VCaP (cell line): ENCODE data around the gene CD200R1L.

ENCODE experiments used
- H3K27ac ChIP-seq: fragments of 450-650 bp; 2 replicates; pipeline ENCODE4 v1.5.1; 2017
- TF ChIP-seq, protein P1 (sequence below): fragments of 450-650 bp; conservative IDR thresholded peaks from 2 replicates; pipeline ENCODE4 v1.5.1; 2017; ENCODE audit warnings: mild to moderate bottlenecking, moderate library complexity

The CD200R1L gene

DNA sequence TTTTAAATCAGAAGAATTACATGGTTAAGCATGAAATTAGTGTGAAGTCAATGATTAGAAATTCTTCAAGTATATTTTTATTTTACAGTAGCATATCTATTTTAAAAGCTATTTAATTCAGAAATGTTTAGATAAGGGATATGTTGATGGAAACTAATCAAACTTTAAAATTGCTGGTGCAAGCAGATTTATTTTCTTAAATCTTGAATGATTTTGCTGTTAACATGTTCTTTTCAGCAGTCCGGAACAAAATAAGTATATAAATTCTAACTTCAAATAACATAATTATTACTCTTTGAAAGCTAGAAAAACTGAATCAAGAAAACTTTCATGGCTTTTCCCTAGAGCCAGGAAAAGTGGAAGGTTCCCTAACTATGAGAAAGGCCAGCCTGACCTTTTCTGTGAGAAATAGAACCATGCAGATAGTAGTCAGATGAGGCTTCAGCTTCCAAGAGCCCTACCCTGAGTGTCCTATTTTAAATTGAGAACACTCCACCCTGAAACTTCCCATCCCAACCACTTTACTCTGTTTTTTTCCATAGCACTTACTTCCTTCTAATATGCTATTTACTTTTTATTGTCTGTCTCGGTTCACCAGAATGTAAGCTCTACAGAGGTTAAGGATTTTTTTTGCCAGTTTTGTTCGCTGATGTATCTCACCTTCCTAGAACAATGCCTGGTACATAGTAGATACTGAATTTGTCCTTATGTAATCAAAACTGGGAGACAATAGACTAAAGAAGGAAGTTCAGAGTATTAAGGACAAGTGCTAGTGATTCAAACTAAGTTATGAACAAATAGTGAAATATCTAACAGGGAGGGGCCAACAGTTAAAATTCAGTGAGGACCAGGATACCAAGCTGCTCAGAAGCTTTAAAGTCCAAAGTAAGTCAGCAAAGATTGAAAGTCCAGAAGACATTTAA, 66.8 kb downstream of the CD200R1L start:
- TF ChIP-seq, protein P1, sequence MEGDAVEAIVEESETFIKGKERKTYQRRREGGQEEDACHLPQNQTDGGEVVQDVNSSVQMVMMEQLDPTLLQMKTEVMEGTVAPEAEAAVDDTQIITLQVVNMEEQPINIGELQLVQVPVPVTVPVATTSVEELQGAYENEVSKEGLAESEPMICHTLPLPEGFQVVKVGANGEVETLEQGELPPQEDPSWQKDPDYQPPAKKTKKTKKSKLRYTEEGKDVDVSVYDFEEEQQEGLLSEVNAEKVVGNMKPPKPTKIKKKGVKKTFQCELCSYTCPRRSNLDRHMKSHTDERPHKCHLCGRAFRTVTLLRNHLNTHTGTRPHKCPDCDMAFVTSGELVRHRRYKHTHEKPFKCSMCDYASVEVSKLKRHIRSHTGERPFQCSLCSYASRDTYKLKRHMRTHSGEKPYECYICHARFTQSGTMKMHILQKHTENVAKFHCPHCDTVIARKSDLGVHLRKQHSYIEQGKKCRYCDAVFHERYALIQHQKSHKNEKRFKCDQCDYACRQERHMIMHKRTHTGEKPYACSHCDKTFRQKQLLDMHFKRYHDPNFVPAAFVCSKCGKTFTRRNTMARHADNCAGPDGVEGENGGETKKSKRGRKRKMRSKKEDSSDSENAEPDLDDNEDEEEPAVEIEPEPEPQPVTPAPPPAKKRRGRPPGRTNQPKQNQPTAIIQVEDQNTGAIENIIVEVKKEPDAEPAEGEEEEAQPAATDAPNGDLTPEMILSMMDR = no peak
- H3K27ac ChIP-seq = no peak overlapping the region

DNA sequence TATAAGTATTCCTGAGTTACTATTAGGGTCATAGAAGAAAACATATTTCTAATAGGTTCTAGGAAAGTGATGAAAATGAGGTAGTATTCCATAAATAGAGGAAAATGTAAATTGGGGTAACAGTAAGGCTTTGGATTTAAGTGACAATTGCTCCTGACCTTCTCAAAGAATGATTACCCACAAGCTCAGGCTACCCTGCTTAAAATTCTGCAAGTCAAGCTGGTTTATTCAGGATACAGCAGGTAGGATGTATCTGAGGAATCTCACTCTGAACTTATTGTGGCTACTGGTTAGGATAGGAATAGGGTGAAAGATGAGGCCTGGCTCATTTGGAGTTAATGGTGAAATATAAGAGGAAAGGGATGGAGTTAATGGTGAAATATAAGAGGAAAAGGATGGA, 67.7 kb downstream of the CD200R1L start:
- no peak overlapping the region for H3K27ac ChIP-seq
- TF ChIP-seq, protein P1 = no peak

DNA sequence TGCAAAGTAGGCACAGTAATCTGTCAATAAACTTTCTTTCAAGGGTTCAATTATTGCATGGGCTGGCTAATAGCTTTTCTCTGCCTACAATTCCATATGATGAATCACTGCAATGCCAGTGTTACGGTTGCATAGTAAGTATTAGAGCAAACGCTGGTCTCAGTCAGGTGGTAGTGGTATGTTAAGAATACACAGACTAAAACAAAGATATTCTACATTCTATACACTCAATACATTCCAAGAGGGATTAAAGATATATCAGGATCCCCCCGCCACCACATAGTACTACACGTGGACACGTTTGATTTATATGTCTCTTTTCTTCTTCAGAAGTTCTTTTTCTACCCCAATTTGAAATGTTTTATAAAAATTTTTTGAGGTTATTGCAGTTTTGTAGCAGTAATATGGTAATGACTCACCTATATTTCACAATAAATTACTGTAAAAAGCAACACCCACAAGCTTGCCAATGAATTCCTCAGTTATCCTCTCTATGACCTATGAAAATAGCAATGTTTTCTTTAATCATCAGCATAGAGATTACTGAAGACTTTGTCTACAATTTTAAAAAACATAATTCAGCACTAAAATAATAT, 68.2 kb downstream of the CD200R1L start:
- TF ChIP-seq, protein P1 = no peak
- no peak overlapping the region for H3K27ac ChIP-seq

GRCh38 chr3:112777811-112778210, 68.9 kb downstream of the CD200R1L start:
- no peak overlapping the region for H3K27ac ChIP-seq
- TF ChIP-seq, protein P1 = no peak

- no peak overlapping the region for H3K27ac ChIP-seq
Observed at GRCh38 chr3:112776836-112777235, 69.8 kb downstream of the CD200R1L start.

DNA sequence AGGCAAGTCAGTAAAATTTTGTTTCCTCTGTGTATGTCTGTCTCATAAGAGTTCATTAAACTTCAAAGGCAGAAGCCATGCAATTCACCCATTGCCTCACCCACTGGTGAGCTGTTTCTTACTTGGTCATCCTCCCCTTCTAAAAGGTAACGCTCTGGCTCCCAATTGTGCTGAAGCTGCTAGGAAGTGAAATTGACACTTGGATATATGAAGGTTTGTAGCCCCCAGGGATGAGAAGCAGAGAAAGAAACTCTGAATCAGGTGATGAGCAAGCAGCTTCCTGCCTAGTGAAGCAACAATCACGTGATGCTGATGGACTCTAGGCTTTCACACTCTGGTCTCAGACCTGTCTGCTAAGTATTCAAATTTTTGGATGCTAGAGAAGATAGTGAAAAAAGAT, 70.7 kb downstream of the CD200R1L start:
- TF ChIP-seq, protein P1 = no peak
- H3K27ac ChIP-seq = no peak overlapping the region

More at GRCh38 chr3:112776836-112777235, 69.8 kb downstream of the CD200R1L start:
- TF ChIP-seq, protein P1 = no peak

DNA sequence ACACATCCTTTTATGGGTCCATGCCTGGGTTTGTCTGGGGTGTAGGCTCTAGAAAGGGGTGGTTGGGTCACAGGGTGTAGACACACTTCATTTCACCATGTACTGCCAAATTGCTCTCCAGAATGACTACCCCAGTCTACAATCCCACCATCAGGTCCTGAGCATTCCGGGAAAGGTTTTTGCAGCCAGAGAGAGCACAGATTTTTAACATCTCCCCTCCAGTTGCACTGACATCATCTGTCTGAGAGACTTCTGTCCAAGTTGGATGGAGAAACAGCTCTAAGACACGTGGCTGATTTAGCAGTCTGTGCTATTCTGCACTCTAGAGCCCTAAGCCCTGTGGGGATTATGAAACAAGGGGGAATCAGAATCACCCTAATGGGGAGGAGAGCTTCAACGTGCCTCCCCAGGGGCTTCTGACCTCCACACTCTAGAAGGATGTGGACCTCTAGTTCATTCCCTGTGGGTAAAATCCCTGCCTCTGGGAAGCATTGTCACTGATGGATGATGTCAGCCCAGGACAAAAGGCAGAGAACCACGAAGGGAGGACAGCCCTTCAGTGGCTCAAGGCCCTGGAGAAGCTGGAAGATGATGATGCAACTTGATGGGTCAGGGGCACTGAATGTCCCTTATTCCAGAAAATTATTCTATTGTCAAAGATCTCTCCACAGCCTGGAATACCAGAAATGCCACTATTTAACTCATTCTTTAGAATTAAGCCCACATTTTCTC, 71.5 kb downstream of the CD200R1L start:
- no peak overlapping the region for H3K27ac ChIP-seq
- TF ChIP-seq, protein P1 = no peak
